Right cardiac atrium (tissue), 5 donors: ENCODE measurements around the gene ENGASE. TPM values are rescaled to one million over a fixed set of nuclear protein-coding genes. Genes with fewer than 3 reads are reported as not detected.

ENCODE experiments used
- ATAC-seq, 2 donors: fragments of 200-7000 bp; cut with Tn5 transposase; one replicate each; pipeline versions ENCODE4 v1.8.0 to v1.9.1; 2020; ENCODE audit warnings: moderate library complexity in 2 of 2, mild to moderate bottlenecking in 1 of 2
- DNase-seq, 3 donors: peaks; one replicate each; pipeline ENCODE4 v3.0.0-alpha.2; 2020
- H3K27ac ChIP-seq: one replicate; pipeline ENCODE4 v1.5.1; 2013; ENCODE audit warnings: mild to moderate bottlenecking, low read length, control low read depth, moderate library complexity
- H3K27me3 ChIP-seq: one replicate; pipeline ENCODE4 v1.6.1; 2013; ENCODE audit not compliant: control insufficient read depth, insufficient read depth
- H3K4me1 ChIP-seq: one replicate; pipeline ENCODE4 v1.6.1; 2013; ENCODE audit warnings: low read length; ENCODE audit not compliant: control insufficient read depth, insufficient read depth
- H3K4me3 ChIP-seq: one replicate; pipeline ENCODE4 v1.5.1; 2013; ENCODE audit warnings: low read length, control low read depth
- H3K9me3 ChIP-seq: one replicate; pipeline ENCODE4 v1.6.1; 2013; ENCODE audit warnings: low read length; ENCODE audit not compliant: control insufficient read depth
- WGBS: extraction: QIAGEN DNeasy Blood & Tissue Kit; methylation state at CpG from one replicate; pipeline ENCODE4 v1.1.7; 2013; 5-methylcytosine and 5-hydroxymethylcytosine counted together
- intact Hi-C, 4 donors: fragments of 100-400 bp; cut with DNase I; formaldehyde crosslinking; loops; one replicate each; pipeline versions ENCODE4 v1.11.0 to v1.14.0; 2022 to 2023
- polyA plus RNA-seq: library from polyadenylated mRNA; stranded (reverse); fragments of 200-250 nt; gene quantifications from one replicate; pipeline ENCODE4 v1.2.3, GENCODE V29; 2013
- total RNA-seq, 4 donors: library from RNA; stranded (reverse); fragmentation: NEBNext Ultra II Directional; extraction: Animal tissue kit (Norgen Biotek cat#: 25700); gene quantifications; one replicate each; pipeline ENCODE4 v1.2.1, GENCODE V29; 2021
- donor health status: healthy with polysubstance abuse.
- donor health status: DM: no; HTN: yes; CAD: no.
- donor health status: DM: no; HTN: no; CAD: no.
- donor health status: DM: no; HTN: yes; CAD: no; lungs with severe emphysema.
- donor health status: DM: yes; HTN: yes; CAD: no.

The ENGASE gene
- total and polyA plus RNA-seq, 5 donors = 25.4 to 48.0 (median 40.3) TPM

- Histone ChIP-seq H3K27ac (no peak overlapping the region), H3K4me3 (no peak overlapping the region), H3K27me3 (no peaks in the 10 kb centered on the region), H3K9me3 (no peaks in the 10 kb centered on the region), H3K4me1 (no peaks in the 10 kb centered on the region)
- DNase-seq (peak; percentile 32 to 61 (median 55)), ATAC-seq (peak in 1 of 2 donors; percentile 3)
- intact Hi-C loops = loop anchor here in 2 of 4 donors (5.0 to 10.0 kb wide), 3 partner anchors 34 to 623 kb away; no protein-coding TSS in a partner anchor
- 62% methylated on average over 20 of the region's 20 CpGs for whole genome bisulfite sequencing
Measured at GRCh38 chr17:79081571-79082276, 7.1 kb downstream of the ENGASE start.

- Histone ChIP-seq H3K27ac (no peak overlapping the region), H3K4me3 (no peak overlapping the region), H3K4me1 (no peaks in the 10 kb centered on the region), H3K9me3 (no peaks in the 10 kb centered on the region), H3K27me3 (no peaks in the 10 kb centered on the region)
- intact Hi-C loops = loop anchor here in 2 of 4 donors (5.0 to 10.0 kb wide), 3 partner anchors 35 to 622 kb away; no protein-coding TSS in a partner anchor
- 62% methylated on average over 41 of the region's 41 CpGs for WGBS
- ATAC-seq (peak; percentile 27 to 56), DNase-seq (peak; percentile 55 to 83 (median 74))
Measured at GRCh38 chr17:79082311-79083190, 7.9 kb downstream of the ENGASE start.

GRCh38 chr17:79083191-79083971 is 8.8 kb downstream of the ENGASE start:
- 77% methylated on average over 28 of the region's 28 CpGs for WGBS
- Histone ChIP-seq H3K9me3 (no peaks in the 10 kb centered on the region), H3K4me1 (no peaks in the 10 kb centered on the region), H3K27me3 (no peaks in the 10 kb centered on the region), H3K27ac (no peak overlapping the region), H3K4me3 (no peak overlapping the region)
- intact Hi-C loops = loop anchor here in 2 of 4 donors (5.0 to 10.0 kb wide), 3 partner anchors 36 to 621 kb away; no protein-coding TSS in a partner anchor
- DNase-seq (peak; percentile 15 to 58 (median 49)), ATAC-seq (no peak)

- H3K27ac ChIP-seq = no peak overlapping the region
- H3K4me3 ChIP-seq = no peak overlapping the region
- H3K4me1 ChIP-seq = no peaks in the 10 kb centered on the region
- ATAC-seq (no peak), DNase-seq (peak; percentile 9 to 44 (median 32))
- no peaks in the 10 kb centered on the region for H3K9me3 ChIP-seq
- no peaks in the 10 kb centered on the region for H3K27me3 ChIP-seq
- intact Hi-C loops = loop anchor here in 3 of 4 donors (5.0 to 10.0 kb wide), 4 partner anchors 37 to 620 kb away; no protein-coding TSS in a partner anchor
- 93% methylated on average over 31 of the region's 31 CpGs for WGBS
Measured at GRCh38 chr17:79084291-79085153, 9.9 kb downstream of the ENGASE start.

GRCh38 chr17:79085154-79085920 is 10.7 kb downstream of the ENGASE start:
- intact Hi-C loops = loop anchor here in 3 of 4 donors (5.0 to 10.0 kb wide), 3 partner anchors 71 to 619 kb away; no protein-coding TSS in a partner anchor
- H3K4me3 ChIP-seq = no peak overlapping the region
- peak; percentile 15 to 67 (median 48) for DNase-seq
- no peak for ATAC-seq
- H3K27ac ChIP-seq = no peak overlapping the region
- no peaks in the 10 kb centered on the region for H3K27me3 ChIP-seq
- 91% methylated on average over 30 of the region's 30 CpGs for WGBS
- peaks cover 3% of the 10 kb centered on the region for H3K4me1 ChIP-seq
- no peaks in the 10 kb centered on the region for H3K9me3 ChIP-seq

GRCh38 chr17:79085921-79086551 is 11.4 kb downstream of the ENGASE start:
- peak; percentile 21 to 63 (median 47) for DNase-seq
- peaks cover 3% of the 10 kb centered on the region for H3K4me1 ChIP-seq
- ATAC-seq = no peak
- WGBS = 92% methylated on average over 28 of the region's 28 CpGs
- H3K27ac ChIP-seq = no peak overlapping the region
- no peak overlapping the region for H3K4me3 ChIP-seq
- H3K27me3 ChIP-seq = no peaks in the 10 kb centered on the region
- intact Hi-C loops = loop anchor here (2.0 to 10.0 kb wide), 4 partner anchors 71 to 619 kb away; no protein-coding TSS in a partner anchor
- H3K9me3 ChIP-seq = no peaks in the 10 kb centered on the region

GRCh38 chr17:79086609-79087427 is 12.2 kb downstream of the ENGASE start:
- no peak overlapping the region for H3K27ac ChIP-seq
- ATAC-seq (no peak), DNase-seq (peak; percentile 8 to 56 (median 52))
- no peaks in the 10 kb centered on the region for H3K9me3 ChIP-seq
- WGBS = 79% methylated on average over 33 of the region's 33 CpGs
- H3K27me3 ChIP-seq = no peaks in the 10 kb centered on the region
- intact Hi-C loops = loop anchor here (2.0 to 10.0 kb wide), 4 partner anchors 72 to 618 kb away; no protein-coding TSS in a partner anchor
- no peak overlapping the region for H3K4me3 ChIP-seq
- H3K4me1 ChIP-seq = peaks cover 3% of the 10 kb centered on the region

- Histone ChIP-seq H3K4me3 (no peak overlapping the region), H3K27me3 (no peaks in the 10 kb centered on the region), H3K27ac (no peak overlapping the region), H3K9me3 (no peaks in the 10 kb centered on the region), H3K4me1 (peaks cover 3% of the 10 kb centered on the region)
- intact Hi-C loops = loop anchor here (2.0 to 10.0 kb wide), 4 partner anchors 73 to 617 kb away; no protein-coding TSS in a partner anchor
- peak; percentile 54 to 58 for ATAC-seq
- DNase-seq = peak; percentile 61 to 89 (median 86)
- WGBS = 44% methylated on average over 12 of the region's 12 CpGs
Measured at GRCh38 chr17:79087428-79088143, 13.0 kb downstream of the ENGASE start.
